H1 (cell line): ENCODE results near the gene KCNMA1. TPM values are rescaled to one million over a fixed set of nuclear protein-coding genes. Genes with fewer than 3 reads are reported as not detected.

Experiments used
- CTCF ChIA-PET: fragments of 300-600 bp; sonication (Branson Sonifier 250); formaldehyde crosslinking; loops from one replicate; lab custom pipeline; 2021; ENCODE audit not compliant: partially characterized antibody; lab: Charles Lee
- POLR2A ChIA-PET: fragments of 300-600 bp; sonication (Branson Sonifier 250); formaldehyde crosslinking; loops from one replicate; lab custom pipeline; 2021; ENCODE audit warnings: inconsistent platforms; ENCODE audit not compliant: partially characterized antibody; lab: Charles Lee
- DNase-seq, 2 experiments: peaks; one replicate each; pipeline versions ENCODE4 v3.0.0 to v3.0.0-alpha.2; 2010 to 2022; ENCODE audit warnings: low spot score in 2 of 2, low read depth in 1 of 2, mixed read lengths in 1 of 2
- FAIRE-seq: peaks from 2 replicates; lab custom pipeline; 2011; peaks lifted over from hg19 to GRCh38; lab: Jason Lieb, UNC
- H2AFZ ChIP-seq: 2 replicates; pipeline ENCODE4 v1.8.1; 2012; ENCODE audit warnings: low read length, inconsistent platforms
- H2AK5ac ChIP-seq: 2 replicates; pipeline ENCODE4 v1.6.1; 2013; ENCODE audit warnings: low read depth, low read length
- H2BK120ac ChIP-seq: replicated peaks from 2 replicates; pipeline ENCODE3; 2013; ENCODE audit warnings: low read depth, low read length, inconsistent platforms
- H2BK12ac ChIP-seq: 2 replicates; pipeline ENCODE4 v1.6.1; 2013; ENCODE audit warnings: low read depth, low read length
- H2BK15ac ChIP-seq: 2 replicates; pipeline ENCODE4 v1.6.1; 2013; ENCODE audit warnings: low read length
- H2BK20ac ChIP-seq: 2 replicates; pipeline ENCODE4 v1.6.1; 2013; ENCODE audit warnings: low read length
- H2BK5ac ChIP-seq: 2 replicates; pipeline ENCODE4 v1.6.1; 2013; ENCODE audit warnings: low read depth, low read length
- H3K14ac ChIP-seq: 2 replicates; pipeline ENCODE4 v1.6.1; 2013; ENCODE audit warnings: inconsistent platforms; ENCODE audit not compliant: insufficient read length
- H3K18ac ChIP-seq: 2 replicates; pipeline ENCODE4 v1.6.1; 2013; ENCODE audit warnings: low read length; ENCODE audit errors: extremely low read depth
- H3K23ac ChIP-seq: 2 replicates; pipeline ENCODE4 v1.6.1; 2013; ENCODE audit warnings: inconsistent platforms; ENCODE audit not compliant: insufficient read length
- H3K23me2 ChIP-seq: 2 replicates; pipeline ENCODE4 v1.6.1; 2013; ENCODE audit warnings: low read depth, low read length
- H3K27ac ChIP-seq: 2 replicates; pipeline ENCODE4 v1.6.1; 2011; ENCODE audit warnings: low read depth, low read length, inconsistent platforms
- H3K27me3 ChIP-seq, 4 experiments: replicated peaks in 1 of 4; 1 replicate in 1 of 4; 2 replicates in 3 of 4; pipeline versions ENCODE4 v1.6.1 to v1.8.1; 2011 to 2013; ENCODE audit warnings: low read length in 3 of 4, mild to moderate bottlenecking in 3 of 4, inconsistent platforms in 2 of 4, mixed read lengths in 2 of 4, moderate library complexity in 1 of 4; ENCODE audit not compliant: control insufficient read depth in 3 of 4, insufficient read depth in 3 of 4; ENCODE audit errors: extremely low read depth in 1 of 4
- H3K36me3 ChIP-seq, 4 experiments: 2 replicates each; pipeline versions ENCODE4 v1.6.1 to v1.8.1; 2011 to 2013; ENCODE audit warnings: mild to moderate bottlenecking in 4 of 4, low read length in 3 of 4, moderate library complexity in 2 of 4, control low read depth in 1 of 4, inconsistent platforms in 1 of 4; ENCODE audit not compliant: insufficient read depth in 4 of 4, control insufficient read depth in 2 of 4
- H3K4ac ChIP-seq: replicated peaks from 2 replicates; pipeline ENCODE3; 2013; ENCODE audit warnings: low read length, low read depth, mixed read lengths, inconsistent platforms; ENCODE audit not compliant: insufficient read length
- H3K4me1 ChIP-seq, 4 experiments: replicated peaks in 1 of 4; 1 replicate in 1 of 4; 2 replicates in 3 of 4; pipeline versions ENCODE4 v1.6.1 to v1.8.1; 2011 to 2013; ENCODE audit warnings: low read length in 3 of 4, inconsistent platforms in 2 of 4, mixed read lengths in 1 of 4; ENCODE audit not compliant: insufficient read depth in 4 of 4, control insufficient read depth in 3 of 4
- H3K4me2 ChIP-seq, 2 experiments: 2 replicates each; pipeline versions ENCODE4 v1.6.1 to v1.8.1; 2011 to 2013; ENCODE audit warnings: low read depth in 2 of 2, low read length in 2 of 2, control low read depth in 1 of 2, inconsistent platforms in 1 of 2, mild to moderate bottlenecking in 1 of 2; ENCODE audit not compliant: insufficient read depth in 1 of 2
- H3K4me3 ChIP-seq, 4 experiments: fragments of 200-600, 300-600 bp in 1 of 4; sonication (generic), shearing (Covaris generic), sonication (Bioruptor Twin) in 1 of 4; 2 replicates each; pipeline versions ENCODE4 v1.5.1 to v1.8.1; 2011 to 2016; ENCODE audit warnings: low read length in 4 of 4, low read depth in 3 of 4, control low read depth in 2 of 4, inconsistent platforms in 2 of 4, mild to moderate bottlenecking in 2 of 4, mixed read lengths in 1 of 4, moderate library complexity in 1 of 4; ENCODE audit not compliant: insufficient read depth in 2 of 4; ENCODE audit errors: extremely low read depth in 1 of 4
- H3K56ac ChIP-seq: replicated peaks from 2 replicates; pipeline ENCODE3; 2013; ENCODE audit warnings: low read depth, mild to moderate bottlenecking, mixed read lengths, low read length, inconsistent platforms; ENCODE audit not compliant: insufficient read length
- H3K79me1 ChIP-seq: 2 replicates; pipeline ENCODE4 v1.6.1; 2013; ENCODE audit warnings: low read depth, low read length, control low read depth
- H3K79me2 ChIP-seq, 2 experiments: 2 replicates each; pipeline versions ENCODE4 v1.6.1 to v1.8.1; 2012 to 2013; ENCODE audit warnings: low read length in 2 of 2, mild to moderate bottlenecking in 2 of 2, inconsistent platforms in 1 of 2; ENCODE audit not compliant: insufficient read depth in 2 of 2, control insufficient read depth in 1 of 2
- H3K9ac ChIP-seq, 4 experiments: replicated peaks in 1 of 4; 1 replicate in 1 of 4; 2 replicates in 3 of 4; pipeline versions ENCODE4 v1.6.1 to v1.8.1; 2011 to 2013; ENCODE audit warnings: low read depth in 3 of 4, low read length in 3 of 4, control low read depth in 2 of 4, mild to moderate bottlenecking in 2 of 4, moderate library complexity in 2 of 4, inconsistent platforms in 1 of 4; ENCODE audit errors: extremely low read depth in 1 of 4
- H3K9me3 ChIP-seq, 2 experiments: 2 replicates each; pipeline versions ENCODE4 v1.6.1 to v1.8.1; 2012 to 2013; ENCODE audit warnings: mild to moderate bottlenecking in 2 of 2, moderate library complexity in 2 of 2, control low read depth in 1 of 2, inconsistent platforms in 1 of 2, low read depth in 1 of 2, low read length in 1 of 2, mixed read lengths in 1 of 2; ENCODE audit not compliant: insufficient read depth in 2 of 2
- H4K20me1 ChIP-seq, 2 experiments: replicated peaks in 1 of 2; 2 replicates each; pipeline versions ENCODE3 to v1.8.1; 2011 to 2013; ENCODE audit warnings: inconsistent platforms in 2 of 2, low read length in 2 of 2, mild to moderate bottlenecking in 1 of 2; ENCODE audit not compliant: insufficient read depth in 2 of 2, control insufficient read depth in 1 of 2
- H4K5ac ChIP-seq: 2 replicates; pipeline ENCODE4 v1.6.1; 2013; ENCODE audit warnings: low read length, low read depth, mixed read lengths, inconsistent platforms; ENCODE audit not compliant: insufficient read length
- H4K8ac ChIP-seq: 2 replicates; pipeline ENCODE4 v1.8.0; 2013; ENCODE audit warnings: mild to moderate bottlenecking, moderate library complexity, low read length, inconsistent platforms; ENCODE audit not compliant: insufficient read depth; ENCODE audit errors: extremely low read depth
- H4K91ac ChIP-seq: replicated peaks from 2 replicates; pipeline ENCODE3; 2013; ENCODE audit warnings: low read length, mixed read lengths, inconsistent platforms; ENCODE audit not compliant: insufficient read length
- BCL11A ChIP-seq, 2 experiments: IDR thresholded peaks; one replicate each; pipeline ENCODE4 v1.6.1; 2011; ENCODE audit warnings: low read depth in 2 of 2, low read length in 2 of 2, mild to moderate bottlenecking in 2 of 2
- CHD2 ChIP-seq: IDR thresholded peaks from 2 replicates; pipeline ENCODE4 v1.6.1; 2012; ENCODE audit warnings: low read length, improper control_type of control experiment
- CTCF ChIP-seq, 3 experiments: IDR thresholded peaks; 1 replicate in 2 of 3; 2 replicates in 1 of 3; pipeline versions ENCODE4 v1.5.1 to v1.6.1; 2011; ENCODE audit warnings: low read length in 3 of 3, mild to moderate bottlenecking in 3 of 3, inconsistent platforms in 2 of 3, low read depth in 1 of 3, moderate library complexity in 1 of 3; ENCODE audit not compliant: insufficient read depth in 1 of 3; ENCODE audit errors: control extremely low read depth in 1 of 3
- E2F6 ChIP-seq: IDR thresholded peaks from 2 replicates; pipeline ENCODE4 v1.6.1; 2012; ENCODE audit warnings: inconsistent platforms
- HDAC2 ChIP-seq, 2 experiments: fragments of 300-600 bp in 1 of 2; sonication (generic) in 1 of 2; IDR thresholded peaks; 2 replicates each; pipeline ENCODE4 v1.6.1; 2011 to 2012; ENCODE audit warnings: low read depth in 2 of 2, low read length in 2 of 2, mild to moderate bottlenecking in 2 of 2, moderate library complexity in 2 of 2, borderline replicate concordance in 1 of 2, inconsistent platforms in 1 of 2
- POLR2AphosphoS5 ChIP-seq: IDR thresholded peaks from 2 replicates; pipeline ENCODE4 v1.6.1; 2011; ENCODE audit warnings: low read depth, low read length
- RAD21 ChIP-seq, 2 experiments: IDR thresholded peaks in 1 of 2; conservative IDR thresholded peaks in 1 of 2; 2 replicates each; pipeline ENCODE4 v1.6.1; 2011; ENCODE audit warnings: low read depth in 2 of 2, low read length in 2 of 2, improper control_type of control experiment in 1 of 2, inconsistent platforms in 1 of 2, mild to moderate bottlenecking in 1 of 2, moderate library complexity in 1 of 2
- SP1 ChIP-seq: IDR thresholded peaks from 2 replicates; pipeline ENCODE4 v1.6.1; 2011; ENCODE audit warnings: low read depth, low read length
- ZNF274 ChIP-seq: IDR thresholded peaks from 2 replicates; pipeline ENCODE4 v1.7.0; 2012; ENCODE audit warnings: low read length, borderline replicate concordance; ENCODE audit errors: extremely low read depth
- WGBS, 2 experiments: shearing (Covaris generic) in 1 of 2; methylation state at CpG; one replicate each; pipeline versions ENCODE4 v1.1.6 to v1.1.7; 2013 to 2015; ENCODE audit warnings: low lambda C conversion rate in 2 of 2, mixed read lengths in 2 of 2, inconsistent platforms in 1 of 2, low coverage in 1 of 2, missing lambda C conversion rate in 1 of 2; ENCODE audit not compliant: insufficient replicate concordance in 2 of 2, insufficient coverage in 1 of 2, insufficient read length in 1 of 2; ENCODE audit errors: extremely low coverage in 1 of 2, missing lambda C conversion rate in 1 of 2; 5-methylcytosine and 5-hydroxymethylcytosine counted together
- polyA plus RNA-seq, 7 experiments: library from polyadenylated mRNA; depleted of rRNA in 3 of 7; stranded (reverse) in 5 of 7; unstranded in 2 of 7; fragments of >200 nt in 5 of 7; fragments of 200-250 nt in 2 of 7; gene quantifications; 1 replicate in 5 of 7; 2 replicates in 1 of 7; 4 replicates in 1 of 7; pipeline versions ENCODE4 v1.2.1 to v1.2.3, GENCODE V29; 2011 to 2013; ENCODE audit warnings: missing spikeins in 2 of 7, mixed read lengths in 2 of 7
- total RNA-seq: library from RNA; stranded (reverse); fragmentation: NEBNext Ultra II Directional; extraction: Animal tissue kit (Norgen Biotek cat#: 25700); gene quantifications from 2 replicates; pipeline ENCODE4 v1.2.1, GENCODE V29; 2021

KCNMA1 gene
- total and polyA plus RNA-seq, 2 of the 8 experiments (the other 6 are each of a cell fraction or from before 2014, with no cell fraction given): 10.2 to 11.1 TPM

- Histone ChIP-seq H4K91ac (no peak overlapping the region), H2BK20ac (no peak overlapping the region), H3K14ac (no peak overlapping the region), H4K5ac (no peak overlapping the region), H3K9me3 (no peaks in the 10 kb centered on the region), H4K20me1 (no peaks in the 10 kb centered on the region), H2BK12ac (no peak overlapping the region), H2BK15ac (no peak overlapping the region), H3K4me2 (no peak overlapping the region), H3K23me2 (no peaks in the 10 kb centered on the region), H3K9ac (no peak overlapping the region), H3K4me3 (no peak overlapping the region), H3K18ac (no peak overlapping the region), H3K4ac (no peak overlapping the region), H3K27me3 (no peaks in the 10 kb centered on the region), H3K56ac (no peak overlapping the region), H3K27ac (no peak overlapping the region), H3K79me1 (no peaks in the 10 kb centered on the region), H2BK5ac (no peak overlapping the region), H2AFZ (no peak overlapping the region), H3K79me2 (no peaks in the 10 kb centered on the region), H3K4me1 (no peaks in the 10 kb centered on the region; a peak in 2 of 7 replicates), H3K23ac (no peak overlapping the region), H2AK5ac (no peak overlapping the region), H4K8ac (no peak overlapping the region), H3K36me3 (no peaks in the 10 kb centered on the region), H2BK120ac (no peak overlapping the region)
- no peak for DNase-seq
- ChIA-PET POLR2A (no interaction called here), CTCF (interaction anchor here (0.8 to 1.8 kb wide), 7 partner anchors 11 to 400 kb away, joined by 3 to 7 read pairs (median 4); no protein-coding TSS in a partner anchor)
- FAIRE-seq: no peak
- 92% methylated on average over 8 of the region's 8 CpGs; no CpG with 5 or more reads in 1 of the 2 experiments for WGBS, 2 experiments
- TF ChIP-seq BCL11A (IDR thresholded peaks at IDR 0.05; ENCODE audit: low read depth in 2 of 2, low read length in 2 of 2) (no peak), CTCF (IDR thresholded peaks at IDR 0.05; ENCODE audit: control extremely low read depth in 1 of 3, insufficient read depth in 1 of 3, low read depth in 1 of 3, low read length in 3 of 3) (no peak), E2F6 (no peak), POLR2AphosphoS5 (no peak), CHD2 (no peak), RAD21 (IDR thresholded peaks at IDR 0.05 in 1 of 2, conservative IDR thresholded peaks at IDR 0.05 in 1 of 2; ENCODE audit: low read depth in 2 of 2, low read length in 2 of 2) (no peak), SP1 (no peak), HDAC2 (IDR thresholded peaks at IDR 0.05; ENCODE audit: borderline replicate concordance in 1 of 2, low read depth in 2 of 2, low read length in 2 of 2) (no peak), ZNF274 (no peak)
These were observed 665.9 kb downstream of the KCNMA1 start for GRCh38 chr10:76971547-76972170.
